HG02798 (cell line): ENCODE data around the gene TIMP2.
"Not testable (repeated sequence)": the region's sequence is repeated elsewhere in the genome, so short reads cannot be mapped to it uniquely, and the experiment has no call there.

Source experiments
- ATAC-seq: cut with Tn5 transposase; IDR thresholded peaks from one replicate; pipeline ENCODE4 v1.9.1; 2021; ENCODE audit warnings: mild to moderate bottlenecking; ENCODE audit not compliant: unreplicated experiment, poor library complexity

TIMP2 gene

GRCh38 chr17:78925234-78925633 lies at the start of gene TIMP2:
Gene TIMP2 (minus strand): TSS chr17:78925387. CDS start chr17:78925088, 299 bp downstream.
- ATAC-seq = no peak

GRCh38 chr17:78973792-78974520 lies 48.8 kb upstream of the TIMP2 start:
- ATAC-seq = no peak

GRCh38 chr17:78973196-78973595 lies 48.0 kb upstream of the TIMP2 start:
- ATAC-seq = no peak

- no peak for ATAC-seq
Observed at GRCh38 chr17:78972507-78973105, 47.4 kb upstream of the TIMP2 start.

GRCh38 chr17:78971756-78972506 lies 46.7 kb upstream of the TIMP2 start:
- no peak for ATAC-seq

- no peak for ATAC-seq
Observed at GRCh38 chr17:78970834-78971755, 45.9 kb upstream of the TIMP2 start.

GRCh38 chr17:78969865-78970264 lies 44.7 kb upstream of the TIMP2 start:
- no peak for ATAC-seq

- ATAC-seq = no peak
Observed at GRCh38 chr17:78967782-78968362, 42.7 kb upstream of the TIMP2 start.

- ATAC-seq = no peak
Observed at GRCh38 chr17:78966910-78967600, 41.9 kb upstream of the TIMP2 start.

- no peak for ATAC-seq
Observed at GRCh38 chr17:78966123-78966813, 41.1 kb upstream of the TIMP2 start.

GRCh38 chr17:78965491-78965924 lies 40.3 kb upstream of the TIMP2 start:
- ATAC-seq = no peak

- no peak for ATAC-seq
Observed at GRCh38 chr17:78963378-78963777, 38.2 kb upstream of the TIMP2 start.

GRCh38 chr17:78962984-78963348 lies 37.8 kb upstream of the TIMP2 start:
- ATAC-seq = not testable (repeated sequence)

GRCh38 chr17:78962345-78962983 lies 37.3 kb upstream of the TIMP2 start:
- no peak for ATAC-seq

GRCh38 chr17:78961571-78961970 lies 36.4 kb upstream of the TIMP2 start:
- no peak for ATAC-seq

- no peak for ATAC-seq
Observed at GRCh38 chr17:78960928-78961327, 35.7 kb upstream of the TIMP2 start.

GRCh38 chr17:78959803-78960202 lies 34.6 kb upstream of the TIMP2 start:
- no peak for ATAC-seq

GRCh38 chr17:78958641-78959127 lies 33.5 kb upstream of the TIMP2 start:
- ATAC-seq = no peak
